Pancreas (tissue), 10 donors: ENCODE measurements around the gene ZEB2. TPM values are rescaled to one million over a fixed set of nuclear protein-coding genes. Genes with fewer than 3 reads are reported as not detected.

ENCODE experiments used
- ATAC-seq, 4 donors: fragments of 200-7000 bp; cut with Tn5 transposase; one replicate each; pipeline versions ENCODE4 v1.8.0 to v1.9.1; 2020; ENCODE audit warnings: mild to moderate bottlenecking in 4 of 4, moderate library complexity in 4 of 4
- DNase-seq, 6 donors: peaks; one replicate each; pipeline ENCODE4 v3.0.0-alpha.2; 2020
- FAIRE-seq: peaks from 2 replicates; lab custom pipeline; 2012; peaks lifted over from hg19 to GRCh38; lab: Jason Lieb, UNC
- H3K27ac ChIP-seq, 4 donors: fragments of 200-600 bp; sonication (generic); 1 replicate in 3 of 4; 2 replicates in 1 of 4; pipeline versions ENCODE4 v1.5.0 to v1.8.0; 2020
- H3K27me3 ChIP-seq, 4 donors: fragments of 200-600 bp; one replicate each; pipeline ENCODE4 v1.8.0; 2021
- H3K36me3 ChIP-seq, 3 donors: fragments of 200-600 bp; sonication (generic) in 1 of 3; one replicate each; pipeline versions ENCODE4 v1.5.0 to v1.8.0; 2020 to 2021
- H3K4me1 ChIP-seq, 3 donors: fragments of 200-600 bp; one replicate each; pipeline ENCODE4 v1.8.0; 2021
- H3K4me3 ChIP-seq, 4 donors: fragments of 200-600 bp; sonication (generic) in 2 of 4; one replicate each; pipeline versions ENCODE4 v1.5.0 to v1.8.0; 2020 to 2021
- H3K9me3 ChIP-seq, 4 donors: fragments of 200-600 bp; one replicate each; pipeline ENCODE4 v1.8.0; 2021
- WGBS, 2 donors: extraction: QIAGEN DNeasy Blood & Tissue Kit; methylation state at CpG; one replicate each; pipeline ENCODE4 v1.1.7; 2013; 5-methylcytosine and 5-hydroxymethylcytosine counted together
- intact Hi-C, 3 donors: fragments of 100-400 bp; cut with DNase I; formaldehyde crosslinking; loops; one replicate each; pipeline versions ENCODE4 v1.11.1 to v1.14.2; 2022
- polyA plus RNA-seq, 2 donors: library from polyadenylated mRNA; stranded (reverse); fragments of 200-250 nt; gene quantifications; one replicate each; pipeline ENCODE4 v1.2.3, GENCODE V29; 2013
- total RNA-seq, 6 donors: library from RNA; stranded (reverse); fragmentation: NEBNext Ultra II Directional in 4 of 6; extraction: Animal tissue kit (Norgen Biotek cat#: 25700) in 4 of 6; gene quantifications; one replicate each; pipeline versions ENCODE4 v1.2.1 to v1.2.4, GENCODE V29; 2021 to 2023
- TF ChIP-seq, protein P1 (sequence below), 4 donors: fragments of 200-600 bp; sonication (generic) in 3 of 4; IDR thresholded peaks; one replicate each; pipeline versions ENCODE4 v1.5.0 to v1.8.0; 2021; ENCODE audit warnings: antibody characterized with exemption in 4 of 4
- donor health status: healthy with polysubstance abuse.
- donor health status: DM: no; HTN: no; CAD: no; lungs with moderate emphysema.
- donor health status: DM: no; HTN: no; CAD: no.
- donor health status: control.
- donor health status: control.
- donor health status: Bipolar disorder and iron deficiency.
- donor health status: DM: yes; HTN: yes; CAD: no.
- donor health status: DM: no; HTN: no; CAD: no.
- donor health status: DM: no; HTN: no; CAD: no.
- donor health status: DM: yes; HTN: yes; CAD: no.

The ZEB2 gene
- total and polyA plus RNA-seq, 8 donors, result 3.8 to 38.6 (median 5.7) TPM

DNA sequence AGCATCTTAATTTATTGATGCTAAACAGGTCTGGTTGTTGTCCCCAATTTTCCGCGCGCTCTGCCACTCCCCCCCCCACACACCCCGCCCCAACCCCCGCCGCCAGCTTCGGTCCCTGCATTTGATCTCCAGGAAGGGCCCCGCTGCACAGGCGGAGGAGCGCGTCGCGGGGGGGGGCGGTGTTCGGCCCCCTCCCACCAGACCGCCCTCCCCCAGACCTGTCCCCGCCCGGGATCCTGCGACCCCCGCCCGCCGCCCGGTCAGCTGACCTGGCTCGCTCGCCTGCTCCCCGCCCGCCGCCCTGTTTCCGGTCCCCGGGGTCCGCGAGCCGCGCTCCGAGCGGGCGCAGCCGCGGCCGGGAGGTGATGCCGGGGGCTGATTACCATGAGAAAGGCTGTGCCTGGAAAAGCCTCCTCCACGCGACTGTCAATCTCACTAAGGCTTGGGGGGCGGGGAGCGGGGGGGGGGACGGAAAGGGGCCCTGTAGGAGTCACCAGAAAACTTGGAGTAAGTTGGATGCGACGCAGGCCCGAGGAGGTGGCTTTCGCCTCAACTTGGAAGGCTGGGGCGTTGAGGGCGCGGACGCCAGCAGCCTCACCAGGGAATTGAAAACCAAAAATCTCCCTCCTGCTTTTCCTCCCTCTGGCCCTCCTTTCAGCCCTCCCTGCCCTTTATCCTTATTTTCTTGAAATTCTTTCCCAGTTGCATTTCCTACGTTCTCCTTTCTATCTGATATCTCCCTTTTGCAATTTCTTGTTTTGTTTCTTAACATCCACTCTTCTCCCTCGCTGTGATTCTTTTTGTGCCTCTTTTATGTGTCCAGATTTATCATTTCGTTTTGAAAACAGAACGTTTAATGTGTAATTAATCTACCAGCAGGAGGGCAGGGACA lies 4.4 kb upstream of the ZEB2 start:
- peak in 2 of 6 donors; percentile 56 to 68 for DNase-seq
- Histone ChIP-seq H3K9me3 (no peaks in the 10 kb centered on the region), H3K4me3 (peak overlapping the region in 2 of 4 donors; percentile 2 to 35), H3K27ac (peak overlapping the region in 2 of 4 donors; percentile 47 to 48), H3K27me3 (peaks cover 0 to 5% (median 2%) of the 10 kb centered on the region in 4 donors), H3K36me3 (no peaks in the 10 kb centered on the region), H3K4me1 (no peaks in the 10 kb centered on the region)
- TF ChIP-seq, protein P1, sequence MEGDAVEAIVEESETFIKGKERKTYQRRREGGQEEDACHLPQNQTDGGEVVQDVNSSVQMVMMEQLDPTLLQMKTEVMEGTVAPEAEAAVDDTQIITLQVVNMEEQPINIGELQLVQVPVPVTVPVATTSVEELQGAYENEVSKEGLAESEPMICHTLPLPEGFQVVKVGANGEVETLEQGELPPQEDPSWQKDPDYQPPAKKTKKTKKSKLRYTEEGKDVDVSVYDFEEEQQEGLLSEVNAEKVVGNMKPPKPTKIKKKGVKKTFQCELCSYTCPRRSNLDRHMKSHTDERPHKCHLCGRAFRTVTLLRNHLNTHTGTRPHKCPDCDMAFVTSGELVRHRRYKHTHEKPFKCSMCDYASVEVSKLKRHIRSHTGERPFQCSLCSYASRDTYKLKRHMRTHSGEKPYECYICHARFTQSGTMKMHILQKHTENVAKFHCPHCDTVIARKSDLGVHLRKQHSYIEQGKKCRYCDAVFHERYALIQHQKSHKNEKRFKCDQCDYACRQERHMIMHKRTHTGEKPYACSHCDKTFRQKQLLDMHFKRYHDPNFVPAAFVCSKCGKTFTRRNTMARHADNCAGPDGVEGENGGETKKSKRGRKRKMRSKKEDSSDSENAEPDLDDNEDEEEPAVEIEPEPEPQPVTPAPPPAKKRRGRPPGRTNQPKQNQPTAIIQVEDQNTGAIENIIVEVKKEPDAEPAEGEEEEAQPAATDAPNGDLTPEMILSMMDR (IDR thresholded peaks at IDR 0.05), result no peak
- ATAC-seq, result peak in 3 of 4 donors; percentile 26 to 40 (median 31)
- intact Hi-C loops, result no loop called here
- 14 to 16% methylated on average over 52 to 58 of the region's 58 CpGs for WGBS, 2 donors
- no peak for FAIRE-seq

DNA sequence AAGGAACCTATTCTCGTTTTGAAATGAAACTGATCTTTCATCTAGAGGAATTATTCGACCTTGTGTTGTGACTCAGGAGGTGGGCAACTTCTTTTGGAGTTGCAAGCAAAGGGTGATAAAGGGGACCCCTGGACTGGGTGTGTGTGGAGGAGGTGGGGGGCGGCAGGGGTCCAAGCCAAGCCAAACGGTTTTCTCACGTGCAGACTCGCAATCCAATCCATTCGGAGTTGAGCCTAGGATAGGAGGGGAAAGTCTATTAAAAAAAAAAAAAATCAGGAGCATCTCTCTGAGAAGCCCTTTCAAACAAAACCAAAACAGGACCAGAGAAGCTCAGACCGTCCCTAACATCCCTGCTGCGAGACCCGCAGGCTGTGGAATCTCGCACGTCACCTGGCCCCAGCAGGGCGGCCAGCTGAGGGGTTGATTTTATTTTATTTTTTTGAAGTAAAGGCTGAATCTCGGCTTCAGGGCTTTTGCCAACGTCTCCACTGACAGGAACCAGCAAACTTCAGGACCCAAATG lies 3.7 kb upstream of the ZEB2 start:
- WGBS, 2 donors, result 4 to 6% methylated on average over 15 of the region's 15 CpGs
- TF ChIP-seq, protein P1 (IDR thresholded peaks at IDR 0.05), result no peak
- Histone ChIP-seq H3K27me3 (peaks cover 0 to 5% (median 2%) of the 10 kb centered on the region in 4 donors), H3K4me3 (peak overlapping the region in 2 of 4 donors; percentile 2 to 35), H3K9me3 (no peaks in the 10 kb centered on the region), H3K27ac (peak overlapping the region in 2 of 4 donors; percentile 47 to 48), H3K4me1 (no peaks in the 10 kb centered on the region), H3K36me3 (no peaks in the 10 kb centered on the region)
- DNase-seq (no peak), ATAC-seq (peak in 2 of 4 donors; percentile 4 to 13), FAIRE-seq (no peak)
- intact Hi-C loops, result no loop called here

DNA sequence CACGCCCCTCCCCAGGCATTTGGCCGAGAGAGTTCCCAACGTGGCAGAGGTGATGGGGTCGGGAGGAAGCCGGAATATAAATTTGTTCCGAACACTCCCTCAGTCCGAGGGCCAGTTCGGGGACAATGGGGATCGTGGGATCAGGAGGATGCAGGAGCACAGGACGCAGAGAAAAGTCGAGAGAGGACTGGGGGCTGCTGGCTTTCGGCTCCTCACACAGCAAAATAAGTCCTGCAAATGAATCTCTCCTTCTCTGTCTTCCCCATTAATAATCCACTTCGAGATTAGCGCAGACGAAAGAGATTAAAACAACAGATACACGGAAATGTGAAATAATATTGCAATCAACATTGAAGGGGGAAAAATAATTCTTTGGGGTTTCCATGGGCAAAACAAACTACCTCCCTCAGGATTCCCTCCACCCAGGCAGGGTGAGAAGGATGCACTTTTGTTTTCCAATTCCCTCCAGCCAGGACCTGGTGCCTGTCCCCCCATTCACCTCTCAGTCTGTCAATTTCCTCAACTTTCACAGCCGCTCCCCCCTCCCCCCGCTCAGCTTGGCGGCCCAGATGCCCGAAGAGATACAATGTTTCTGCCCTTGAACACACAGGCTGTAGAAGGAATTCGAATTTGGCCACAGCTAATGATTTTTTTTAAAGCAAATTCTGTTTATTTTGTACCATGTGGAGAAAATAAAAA lies 3.1 kb upstream of the ZEB2 start:
- Histone ChIP-seq H3K4me3 (peak overlapping the region in 1 of 4 donors; percentile 35), H3K9me3 (no peaks in the 10 kb centered on the region), H3K27ac (peak overlapping the region in 2 of 4 donors; percentile 47 to 48), H3K4me1 (no peaks in the 10 kb centered on the region), H3K27me3 (peaks cover 0 to 9% (median 2%) of the 10 kb centered on the region in 4 donors), H3K36me3 (no peaks in the 10 kb centered on the region)
- DNase-seq (no peak), FAIRE-seq (no peak), ATAC-seq (peak in 1 of 4 donors; percentile 16)
- TF ChIP-seq, protein P1 (IDR thresholded peaks at IDR 0.05), result no peak
- intact Hi-C loops, result no loop called here
- 8 to 9% methylated on average over 21 of the region's 21 CpGs for WGBS, 2 donors

DNA sequence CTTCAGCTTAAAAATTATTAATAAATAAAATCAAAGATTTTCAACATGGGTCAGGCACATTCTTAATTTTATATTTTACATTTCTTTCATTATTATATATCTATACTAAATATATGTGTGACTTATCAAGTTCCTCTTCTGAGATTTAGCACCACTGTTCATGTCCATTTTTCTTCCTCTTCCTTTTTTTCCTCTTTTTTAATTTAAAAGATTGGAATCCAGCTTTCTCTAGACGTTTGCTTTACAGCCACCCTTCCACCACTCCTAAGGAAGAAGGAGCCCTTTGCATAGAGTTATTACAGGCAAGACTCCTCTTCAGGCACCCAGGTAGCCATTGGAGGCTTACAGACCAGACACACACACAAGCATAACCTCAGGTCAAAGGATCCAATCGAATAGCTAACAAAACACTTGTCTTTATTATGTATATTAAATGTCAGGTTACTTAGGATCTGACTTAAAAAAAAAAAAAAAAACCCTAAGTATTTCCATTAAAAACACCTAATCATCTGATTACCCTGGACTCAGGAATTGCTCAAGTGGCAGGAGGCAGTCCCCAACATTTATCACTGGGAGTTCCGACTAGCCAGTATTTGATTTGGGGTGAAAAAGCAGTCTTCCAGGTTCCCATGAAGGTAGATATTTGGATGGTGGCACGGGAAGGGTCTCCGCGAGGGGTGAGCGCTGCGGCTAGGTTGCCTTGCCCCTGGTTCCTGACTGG lies 2.4 kb upstream of the ZEB2 start:
- H3K36me3 ChIP-seq, result no peaks in the 10 kb centered on the region
- FAIRE-seq (no peak), DNase-seq (no peak), ATAC-seq (no peak)
- TF ChIP-seq, protein P1 (IDR thresholded peaks at IDR 0.05), result no peak
- WGBS, 2 donors, result 11% methylated on average over 8 of the region's 8 CpGs
- peaks cover 0 to 9% (median 2%) of the 10 kb centered on the region in 4 donors for H3K27me3 ChIP-seq
- H3K4me3 ChIP-seq, result peak overlapping the region in 1 of 4 donors; percentile 35
- H3K27ac ChIP-seq, result peak overlapping the region in 2 of 4 donors; percentile 47 to 48
- H3K4me1 ChIP-seq, result no peaks in the 10 kb centered on the region
- H3K9me3 ChIP-seq, result no peaks in the 10 kb centered on the region
- intact Hi-C loops, result no loop called here
